Lower lobe of right lung (tissue), 2 donors: Measurements from ENCODE around the gene EN2. TPM values are rescaled to one million over a fixed set of nuclear protein-coding genes. Genes with fewer than 3 reads are reported as not detected.

Experiments used
- ATAC-seq, 2 donors: fragments of 200-7000 bp; cut with Tn5 transposase; one replicate each; pipeline ENCODE4 v1.9.1; 2020 to 2022; ENCODE audit warnings: mild to moderate bottlenecking in 2 of 2, moderate library complexity in 2 of 2
- DNase-seq: peaks from one replicate; pipeline ENCODE4 v3.0.0-alpha.2; 2020
- H3K27ac ChIP-seq: fragments of 200-600 bp; one replicate; pipeline ENCODE4 v1.8.0; 2022
- H3K27me3 ChIP-seq: fragments of 200-600 bp; one replicate; pipeline ENCODE4 v1.8.0; 2022; ENCODE audit warnings: low read depth
- H3K36me3 ChIP-seq: fragments of 200-600 bp; one replicate; pipeline ENCODE4 v1.8.0; 2022; ENCODE audit warnings: mild to moderate bottlenecking
- H3K4me1 ChIP-seq: fragments of 200-600 bp; one replicate; pipeline ENCODE4 v1.8.0; 2022
- H3K4me3 ChIP-seq: fragments of 200-600 bp; one replicate; pipeline ENCODE4 v1.8.0; 2022; ENCODE audit warnings: mild to moderate bottlenecking
- H3K9me3 ChIP-seq: fragments of 200-600 bp; one replicate; pipeline ENCODE4 v1.8.0; 2022
- intact Hi-C: fragments of 100-400 bp; cut with DNase I; formaldehyde crosslinking; loops from one replicate; pipeline ENCODE4 v1.11.0; 2022
- long read RNA-seq: library from polyadenylated mRNA; unstranded; transcript quantifications from one replicate; pipeline ENCODE4 v2.0.0, GENCODE V29; 2021
- total RNA-seq: library from RNA; stranded (reverse); fragmentation: NEBNext Ultra II Directional; extraction: Animal tissue kit (Norgen Biotek cat#: 25700); gene quantifications from one replicate; pipeline ENCODE4 v1.2.1, GENCODE V29; 2021
- TF ChIP-seq, protein P1 (sequence below): fragments of 200-600 bp; IDR thresholded peaks from one replicate; pipeline ENCODE4 v1.8.0; 2022; ENCODE audit warnings: antibody characterized with exemption, mild to moderate bottlenecking
- donor health status: DM: no; HTN: yes; CAD: no; lungs with severe emphysema.

EN2 gene
- total RNA-seq = not detected
- long read RNA-seq = 0 reads

DNA sequence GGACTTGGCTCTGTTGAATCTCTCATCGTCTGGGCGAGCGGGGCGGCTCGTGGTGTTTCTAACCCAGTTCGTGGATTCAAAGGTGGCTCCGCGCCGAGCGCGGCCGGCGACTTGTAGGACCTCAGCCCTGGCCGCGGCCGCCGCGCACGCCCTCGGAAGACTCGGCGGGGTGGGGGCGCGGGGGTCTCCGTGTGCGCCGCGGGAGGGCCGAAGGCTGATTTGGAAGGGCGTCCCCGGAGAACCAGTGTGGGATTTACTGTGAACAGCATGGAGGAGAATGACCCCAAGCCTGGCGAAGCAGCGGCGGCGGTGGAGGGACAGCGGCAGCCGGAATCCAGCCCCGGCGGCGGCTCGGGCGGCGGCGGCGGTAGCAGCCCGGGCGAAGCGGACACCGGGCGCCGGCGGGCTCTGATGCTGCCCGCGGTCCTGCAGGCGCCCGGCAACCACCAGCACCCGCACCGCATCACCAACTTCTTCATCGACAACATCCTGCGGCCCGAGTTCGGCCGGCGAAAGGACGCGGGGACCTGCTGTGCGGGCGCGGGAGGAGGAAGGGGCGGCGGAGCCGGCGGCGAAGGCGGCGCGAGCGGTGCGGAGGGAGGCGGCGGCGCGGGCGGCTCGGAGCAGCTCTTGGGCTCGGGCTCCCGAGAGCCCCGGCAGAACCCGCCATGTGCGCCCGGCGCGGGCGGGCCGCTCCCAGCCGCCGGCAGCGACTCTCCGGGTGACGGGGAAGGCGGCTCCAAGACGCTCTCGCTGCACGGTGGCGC, at the start of gene EN2:
Gene EN2 (plus strand): TSS at position 19 of the 767 bp plus-strand sequence. CDS start 249 bp downstream, at position 268.
- intact Hi-C loops = no loop called here
- no peak for DNase-seq
- Histone ChIP-seq H3K9me3 (no peaks in the 10 kb centered on the region), H3K4me1 (peaks cover 23% of the 10 kb centered on the region), H3K27me3 (peaks cover 96% of the 10 kb centered on the region), H3K27ac (no peak within 1 kb of the TSS), H3K36me3 (no peaks in the 10 kb centered on the region), H3K4me3 (peak within 1 kb of the TSS; percentile 47)
- TF ChIP-seq, protein P1, sequence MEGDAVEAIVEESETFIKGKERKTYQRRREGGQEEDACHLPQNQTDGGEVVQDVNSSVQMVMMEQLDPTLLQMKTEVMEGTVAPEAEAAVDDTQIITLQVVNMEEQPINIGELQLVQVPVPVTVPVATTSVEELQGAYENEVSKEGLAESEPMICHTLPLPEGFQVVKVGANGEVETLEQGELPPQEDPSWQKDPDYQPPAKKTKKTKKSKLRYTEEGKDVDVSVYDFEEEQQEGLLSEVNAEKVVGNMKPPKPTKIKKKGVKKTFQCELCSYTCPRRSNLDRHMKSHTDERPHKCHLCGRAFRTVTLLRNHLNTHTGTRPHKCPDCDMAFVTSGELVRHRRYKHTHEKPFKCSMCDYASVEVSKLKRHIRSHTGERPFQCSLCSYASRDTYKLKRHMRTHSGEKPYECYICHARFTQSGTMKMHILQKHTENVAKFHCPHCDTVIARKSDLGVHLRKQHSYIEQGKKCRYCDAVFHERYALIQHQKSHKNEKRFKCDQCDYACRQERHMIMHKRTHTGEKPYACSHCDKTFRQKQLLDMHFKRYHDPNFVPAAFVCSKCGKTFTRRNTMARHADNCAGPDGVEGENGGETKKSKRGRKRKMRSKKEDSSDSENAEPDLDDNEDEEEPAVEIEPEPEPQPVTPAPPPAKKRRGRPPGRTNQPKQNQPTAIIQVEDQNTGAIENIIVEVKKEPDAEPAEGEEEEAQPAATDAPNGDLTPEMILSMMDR = no peak
- no peak for ATAC-seq

DNA sequence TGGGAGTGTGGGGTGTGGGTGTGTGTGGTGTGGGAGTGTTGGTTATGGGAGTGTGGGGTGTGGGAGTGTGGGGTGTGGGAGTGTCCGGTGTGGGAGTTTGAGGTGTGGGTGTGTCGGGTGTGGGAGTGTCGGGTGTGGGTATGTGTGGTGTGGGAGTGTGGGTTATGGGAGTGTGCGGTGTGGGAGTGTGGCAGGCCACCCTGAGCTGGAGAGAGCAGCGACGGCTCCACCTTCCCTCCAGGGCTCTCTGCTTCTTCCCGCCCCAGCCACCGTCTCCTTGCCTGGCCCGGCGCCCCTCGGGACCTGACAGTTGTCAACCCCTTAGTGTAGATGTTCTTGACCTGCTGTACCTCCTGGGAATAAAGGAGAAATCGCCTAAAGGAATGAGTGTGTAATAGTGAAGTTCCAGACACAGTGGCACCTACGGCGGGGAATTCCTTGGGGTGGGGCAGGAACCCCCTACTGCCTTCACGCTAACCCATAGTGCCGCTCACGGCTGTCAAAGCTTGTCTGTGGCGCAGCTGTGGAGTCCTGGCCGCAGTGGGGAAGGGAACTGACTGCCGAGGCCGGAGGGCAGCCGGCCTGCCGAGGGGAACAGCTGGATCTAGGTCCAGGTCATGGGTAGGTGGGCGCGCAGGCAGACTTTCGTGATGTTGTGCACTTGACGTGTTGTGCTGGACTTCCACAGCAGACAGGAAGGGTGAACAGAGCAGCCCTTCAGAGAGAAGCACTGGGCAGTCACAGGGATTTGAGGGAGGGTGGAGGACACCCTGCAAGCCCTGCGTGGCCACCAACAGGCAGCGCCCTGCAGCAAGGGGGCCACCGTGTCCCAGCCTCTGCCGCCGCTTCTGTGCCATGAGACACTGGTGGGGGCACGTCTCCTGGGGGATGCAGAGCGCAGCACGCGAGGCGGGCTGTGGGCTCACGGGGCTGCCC, 49.0 kb upstream of the EN2 start:
- H3K36me3 ChIP-seq = no peaks in the 10 kb centered on the region
- ATAC-seq = peak in 1 of 2 donors; percentile 12
- H3K27me3 ChIP-seq = peaks cover 50% of the 10 kb centered on the region
- H3K9me3 ChIP-seq = no peaks in the 10 kb centered on the region
- no peak for DNase-seq
- intact Hi-C loops = no loop called here
- no peak overlapping the region for H3K4me3 ChIP-seq
- H3K27ac ChIP-seq = no peak overlapping the region
- H3K4me1 ChIP-seq = no peaks in the 10 kb centered on the region
- TF ChIP-seq, protein P1 = no peak

DNA sequence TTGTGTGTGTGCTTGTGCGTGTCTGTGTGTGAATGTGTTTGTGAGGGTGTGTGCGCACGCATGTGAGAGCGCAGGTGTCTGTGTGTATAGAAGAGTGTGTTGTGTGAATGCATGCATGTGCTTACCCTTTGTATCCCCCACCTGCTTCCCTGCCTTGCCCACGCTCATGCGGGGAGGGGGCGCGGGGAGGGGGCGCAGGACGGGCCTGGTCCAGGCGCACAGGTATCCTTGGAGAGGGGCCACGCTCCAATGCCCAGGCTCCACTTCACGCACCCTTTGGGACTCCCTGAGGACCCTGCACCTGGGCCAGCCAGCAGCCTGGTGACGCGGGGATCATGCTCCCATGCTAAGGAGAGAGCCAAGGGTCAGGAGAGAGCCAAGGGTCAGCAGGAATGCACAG, 47.9 kb upstream of the EN2 start:
- Histone ChIP-seq H3K4me1 (no peaks in the 10 kb centered on the region), H3K9me3 (no peaks in the 10 kb centered on the region), H3K36me3 (no peaks in the 10 kb centered on the region), H3K4me3 (no peak overlapping the region), H3K27ac (no peak overlapping the region), H3K27me3 (peaks cover 39% of the 10 kb centered on the region)
- ATAC-seq (no peak), DNase-seq (no peak)
- intact Hi-C loops = no loop called here
- TF ChIP-seq, protein P1 = no peak

DNA sequence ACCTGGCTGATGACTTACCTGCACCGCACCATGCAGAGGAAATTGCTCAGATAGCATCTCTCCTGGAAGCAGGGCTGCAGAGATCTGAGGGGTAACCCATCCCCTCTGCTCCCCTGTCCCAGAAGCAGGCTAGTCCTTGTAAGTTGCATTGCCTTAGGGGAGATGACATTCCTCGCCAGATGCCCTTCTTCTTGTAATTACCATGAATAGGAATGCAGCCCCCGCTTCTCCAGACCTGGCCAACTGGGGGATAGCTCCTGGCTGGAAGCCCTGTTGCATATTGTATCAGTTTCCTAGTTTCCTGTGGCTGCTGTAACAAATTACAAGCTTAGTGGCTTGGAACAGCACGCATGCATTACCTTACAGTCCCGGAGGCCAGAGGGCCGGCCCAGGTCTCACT, 47.5 kb upstream of the EN2 start:
- peaks cover 35% of the 10 kb centered on the region for H3K27me3 ChIP-seq
- no peaks in the 10 kb centered on the region for H3K9me3 ChIP-seq
- no peak for DNase-seq
- no peak for ATAC-seq
- no peak overlapping the region for H3K27ac ChIP-seq
- TF ChIP-seq, protein P1 = no peak
- no peaks in the 10 kb centered on the region for H3K4me1 ChIP-seq
- H3K4me3 ChIP-seq = no peak overlapping the region
- H3K36me3 ChIP-seq = no peaks in the 10 kb centered on the region
- intact Hi-C loops = no loop called here

DNA sequence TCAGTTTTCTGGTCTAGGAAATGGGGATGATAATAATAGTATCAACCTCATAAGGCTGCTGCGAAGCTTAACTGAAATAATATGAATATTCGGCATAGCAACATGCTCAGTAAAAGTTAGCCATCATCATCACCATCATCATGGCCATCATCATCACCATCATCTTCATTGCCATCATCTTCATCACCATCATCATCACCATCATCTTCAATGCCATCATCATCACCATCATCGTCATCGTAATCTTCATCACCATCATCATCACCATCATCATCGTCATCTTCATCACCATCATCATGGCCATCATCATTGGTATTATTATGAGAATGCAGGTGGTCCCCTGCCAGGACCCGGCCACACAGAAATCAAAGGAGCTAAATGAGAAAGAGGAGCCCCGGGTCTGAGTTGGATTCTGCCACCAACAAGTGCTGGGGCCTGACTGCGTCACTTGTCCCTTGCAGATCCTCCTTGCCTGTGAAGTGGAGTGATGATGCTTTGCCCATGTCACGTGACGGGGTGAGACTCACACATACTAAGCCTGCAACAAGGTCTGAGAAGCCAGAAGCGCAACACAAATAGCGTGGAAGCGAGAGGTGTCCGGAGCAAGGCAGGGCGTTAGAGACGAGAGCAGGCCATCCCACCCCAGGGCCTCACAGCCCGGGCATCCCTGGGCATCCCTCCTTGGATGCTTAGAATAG, 46.1 kb upstream of the EN2 start:
- no peaks in the 10 kb centered on the region for H3K4me1 ChIP-seq
- no peaks in the 10 kb centered on the region for H3K36me3 ChIP-seq
- no peak overlapping the region for H3K4me3 ChIP-seq
- no peak for DNase-seq
- peaks cover 25% of the 10 kb centered on the region for H3K27me3 ChIP-seq
- no peak overlapping the region for H3K27ac ChIP-seq
- TF ChIP-seq, protein P1 = no peak
- ATAC-seq = no peak
- H3K9me3 ChIP-seq = no peaks in the 10 kb centered on the region
- intact Hi-C loops = no loop called here
